Spinal cord (tissue), 10 donors: Measurements from ENCODE around the gene ZNF160. TPM values are rescaled to one million over a fixed set of nuclear protein-coding genes. Genes with fewer than 3 reads are reported as not detected.

Experiments used
- DNase-seq, 6 donors: peaks; one replicate each; pipeline versions ENCODE4 v3.0.0 to v3.0.0-alpha.2; 2013 to 2015; ENCODE audit warnings: low spot score in 6 of 6, low read depth in 4 of 6
- H3K27ac ChIP-seq: one replicate; pipeline ENCODE4 v1.5.1; 2013; ENCODE audit warnings: low read depth, low read length, control low read depth
- H3K27me3 ChIP-seq: one replicate; pipeline ENCODE4 v1.6.1; 2013; ENCODE audit warnings: low read length; ENCODE audit not compliant: control insufficient read depth, insufficient read depth
- H3K36me3 ChIP-seq: one replicate; pipeline ENCODE4 v1.6.1; 2013; ENCODE audit warnings: low read length; ENCODE audit not compliant: control insufficient read depth, insufficient read depth
- H3K4me1 ChIP-seq: one replicate; pipeline ENCODE4 v1.6.1; 2013; ENCODE audit warnings: low read length; ENCODE audit not compliant: control insufficient read depth, insufficient read depth
- H3K4me3 ChIP-seq: one replicate; pipeline ENCODE4 v1.5.1; 2013; ENCODE audit warnings: low read depth, low read length, control low read depth
- H3K9me3 ChIP-seq: one replicate; pipeline ENCODE4 v1.6.1; 2013; ENCODE audit warnings: low read length; ENCODE audit not compliant: control insufficient read depth, insufficient read depth
- WGBS: methylation state at CpG from one replicate; pipeline ENCODE4 v1.1.5; 2013; ENCODE audit warnings: missing lambda C conversion rate; ENCODE audit not compliant: insufficient coverage; 5-methylcytosine and 5-hydroxymethylcytosine counted together
- long read RNA-seq, 4 donors: transcript quantifications; one replicate each; lab custom pipeline, GENCODE V29; 2026
- polyA plus RNA-seq, 2 donors: library from polyadenylated mRNA; unstranded; fragments of 120-200 nt; gene quantifications; one replicate each; pipeline ENCODE4 v1.2.1, GENCODE V29; 2013; ENCODE audit not compliant: insufficient read length in 2 of 2
- total RNA-seq, 2 donors: library from RNA; depleted of rRNA in 1 of 2; stranded (reverse); fragments of 120-200 nt in 1 of 2; fragments of >200 nt in 1 of 2; gene quantifications; one replicate each; pipeline versions ENCODE4 v1.2.3 to v1.2.4, GENCODE V29; 2013 to 2014
- donor health status: healthy.

Gene ZNF160
- total RNA-seq (10 to 100 TPM; 42.0 to 47.4 TPM), polyA plus RNA-seq (10 to 100 TPM; 22.4 to 28.6 TPM)
- long read RNA-seq, donor 1, full-length matches to known transcripts: 5 of 5 reads
- long read RNA-seq, donor 1, partial matches to known transcripts: 0 of 5 reads
- long read RNA-seq, donor 1, other reads (novel, unspliced or antisense): 0 of 5 reads
- long read RNA-seq, donor 2, full-length matches to known transcripts: 2 of 2 reads
- long read RNA-seq, donor 2, partial matches to known transcripts: 0 of 2 reads
- long read RNA-seq, donor 2, other reads (novel, unspliced or antisense): 0 of 2 reads
- long read RNA-seq, donor 3, full-length matches to known transcripts: 8 of 8 reads
- long read RNA-seq, donor 3, partial matches to known transcripts: 0 of 8 reads
- long read RNA-seq, donor 3, other reads (novel, unspliced or antisense): 0 of 8 reads
- long read RNA-seq, donor 4, full-length matches to known transcripts: 14 of 14 reads
- long read RNA-seq, donor 4, partial matches to known transcripts: 0 of 14 reads
- long read RNA-seq, donor 4, other reads (novel, unspliced or antisense): 0 of 14 reads

DNA sequence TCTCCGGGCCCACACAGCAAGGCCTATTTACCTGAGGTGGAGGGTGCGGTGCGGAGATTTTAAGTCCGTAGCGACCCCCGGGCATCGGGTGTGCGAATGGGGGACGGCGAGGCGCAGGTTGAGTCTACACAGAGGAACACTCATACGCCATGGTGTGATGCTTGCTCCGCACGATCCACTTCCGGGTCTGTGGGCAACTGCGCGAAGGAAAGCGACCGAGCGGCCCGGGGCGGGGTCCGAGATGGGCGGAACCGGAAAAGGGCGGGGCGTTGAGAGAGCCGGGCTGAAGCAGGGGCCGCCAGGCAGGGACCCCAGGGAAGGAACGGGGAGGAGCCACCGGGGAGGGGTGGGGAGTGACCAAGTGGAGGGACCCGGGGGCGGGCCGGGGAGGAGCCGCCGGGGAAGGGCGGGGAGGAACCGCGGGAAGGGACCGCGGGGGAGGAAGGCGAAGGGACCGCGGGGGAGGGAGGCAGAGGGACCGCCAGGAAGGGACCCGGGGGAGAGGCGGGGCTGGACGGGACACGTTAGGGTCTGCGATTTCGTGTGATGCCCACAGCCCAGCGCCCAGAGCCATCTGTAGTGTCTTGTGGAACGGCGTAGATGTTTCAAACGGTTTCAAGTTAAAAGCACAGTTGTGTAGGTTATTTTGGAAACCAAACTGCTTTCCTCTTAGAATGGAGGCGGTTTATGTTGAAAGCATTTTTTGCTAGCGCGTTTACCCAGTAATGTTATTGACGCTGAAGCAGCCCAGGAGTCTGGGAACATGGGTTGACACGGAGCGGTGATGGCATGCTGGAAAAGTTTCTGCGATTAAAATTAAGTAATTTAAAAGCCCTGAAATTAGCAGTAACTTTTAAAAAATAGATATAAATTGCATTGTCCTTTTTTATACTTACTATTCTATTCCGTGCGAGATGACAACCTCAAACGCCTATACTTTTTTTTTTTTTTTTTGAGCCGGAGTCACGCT, at the start of gene ZNF160:
Gene ZNF160, minus strand, starts transcription at position 189 of the 970 bp plus-strand sequence. CDS start 17,146 bp downstream, outside the sequence.
- Histone ChIP-seq H3K36me3 (peaks cover 5% of the 10 kb centered on the region), H3K9me3 (no peaks in the 10 kb centered on the region), H3K27me3 (no peaks in the 10 kb centered on the region), H3K27ac (peak within 1 kb of the TSS; percentile 84), H3K4me1 (peaks cover 18% of the 10 kb centered on the region), H3K4me3 (peak within 1 kb of the TSS; percentile 87)
- 1% methylated on average over 56 of the region's 67 CpGs for WGBS
- peak; percentile 87 to 99 (median 96) for DNase-seq

DNA sequence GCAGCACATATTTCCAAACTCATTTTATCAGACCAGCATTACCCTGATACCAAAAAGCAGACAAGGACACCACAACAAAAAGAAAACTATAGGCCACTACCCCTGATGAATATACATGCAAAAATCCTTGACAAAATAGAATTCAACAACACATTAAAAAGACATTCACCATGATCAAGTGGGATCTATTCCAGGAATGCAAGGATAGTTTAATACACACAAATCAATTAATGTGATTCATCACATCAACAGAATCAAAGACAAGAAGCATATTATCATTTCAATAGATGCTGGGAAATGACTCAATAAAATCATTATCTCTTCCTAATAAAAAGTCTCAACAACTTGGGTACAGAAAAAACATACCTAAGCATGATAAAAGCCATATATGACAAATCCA, 44.4 kb upstream of the ZNF160 start:
- no peaks in the 10 kb centered on the region for H3K4me1 ChIP-seq
- peaks cover 21% of the 10 kb centered on the region for H3K36me3 ChIP-seq
- H3K9me3 ChIP-seq: peaks cover 5% of the 10 kb centered on the region
- no peaks in the 10 kb centered on the region for H3K27me3 ChIP-seq
- DNase-seq: no peak
- H3K4me3 ChIP-seq: no peak overlapping the region
- H3K27ac ChIP-seq: no peak overlapping the region

DNA sequence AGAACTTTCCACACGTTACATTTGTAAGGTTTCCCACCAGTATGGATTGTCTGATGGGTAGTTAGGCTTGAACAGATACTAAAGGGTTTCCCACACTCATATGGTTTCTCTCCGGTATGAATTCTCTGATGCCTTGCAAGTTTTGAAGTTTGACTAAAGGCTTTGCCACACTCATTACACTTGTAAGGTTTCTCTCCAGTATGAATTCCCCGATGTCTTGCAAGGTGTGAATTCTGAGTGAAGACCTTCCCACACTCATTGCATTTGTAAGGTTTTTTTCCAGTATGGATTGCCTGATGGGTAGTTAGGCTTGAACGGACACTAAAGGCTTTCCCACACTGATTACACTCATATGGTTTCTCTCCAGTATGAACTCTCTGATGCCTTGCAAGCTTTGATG, 37.1 kb upstream of the ZNF160 start:
- no peak for DNase-seq
- H3K27me3 ChIP-seq: no peaks in the 10 kb centered on the region
- peaks cover 5% of the 10 kb centered on the region for H3K9me3 ChIP-seq
- no CpG with 5 or more reads among the region's 4 CpGs for WGBS
- no peaks in the 10 kb centered on the region for H3K4me1 ChIP-seq
- peaks cover 9% of the 10 kb centered on the region for H3K36me3 ChIP-seq
- no peak overlapping the region for H3K27ac ChIP-seq
- no peak overlapping the region for H3K4me3 ChIP-seq

DNA sequence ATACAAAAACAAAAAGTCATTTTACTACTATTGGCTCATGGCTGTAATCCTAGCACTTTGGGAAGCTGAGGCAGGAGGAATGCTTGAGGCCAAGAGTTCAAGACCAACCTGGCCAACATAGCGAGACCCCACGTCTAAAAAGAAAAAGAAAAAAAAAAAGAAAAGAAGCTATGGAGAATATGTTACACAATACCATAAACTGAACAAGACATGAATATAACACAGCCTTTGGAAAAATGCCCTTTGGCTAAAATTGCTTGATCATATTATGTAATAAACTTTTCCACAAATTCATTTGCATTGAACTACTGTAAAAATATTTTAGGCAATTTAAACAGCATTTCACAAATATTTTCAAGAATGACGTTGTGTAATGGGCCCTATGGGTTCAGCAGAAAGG, 33.2 kb upstream of the ZNF160 start:
- Histone ChIP-seq H3K9me3 (peaks cover 3% of the 10 kb centered on the region), H3K4me1 (peaks cover 9% of the 10 kb centered on the region), H3K27me3 (no peaks in the 10 kb centered on the region), H3K27ac (no peak overlapping the region), H3K4me3 (no peak overlapping the region), H3K36me3 (peaks cover 3% of the 10 kb centered on the region)
- no peak for DNase-seq
- WGBS: no CpG with 5 or more reads among the region's 3 CpGs

DNA sequence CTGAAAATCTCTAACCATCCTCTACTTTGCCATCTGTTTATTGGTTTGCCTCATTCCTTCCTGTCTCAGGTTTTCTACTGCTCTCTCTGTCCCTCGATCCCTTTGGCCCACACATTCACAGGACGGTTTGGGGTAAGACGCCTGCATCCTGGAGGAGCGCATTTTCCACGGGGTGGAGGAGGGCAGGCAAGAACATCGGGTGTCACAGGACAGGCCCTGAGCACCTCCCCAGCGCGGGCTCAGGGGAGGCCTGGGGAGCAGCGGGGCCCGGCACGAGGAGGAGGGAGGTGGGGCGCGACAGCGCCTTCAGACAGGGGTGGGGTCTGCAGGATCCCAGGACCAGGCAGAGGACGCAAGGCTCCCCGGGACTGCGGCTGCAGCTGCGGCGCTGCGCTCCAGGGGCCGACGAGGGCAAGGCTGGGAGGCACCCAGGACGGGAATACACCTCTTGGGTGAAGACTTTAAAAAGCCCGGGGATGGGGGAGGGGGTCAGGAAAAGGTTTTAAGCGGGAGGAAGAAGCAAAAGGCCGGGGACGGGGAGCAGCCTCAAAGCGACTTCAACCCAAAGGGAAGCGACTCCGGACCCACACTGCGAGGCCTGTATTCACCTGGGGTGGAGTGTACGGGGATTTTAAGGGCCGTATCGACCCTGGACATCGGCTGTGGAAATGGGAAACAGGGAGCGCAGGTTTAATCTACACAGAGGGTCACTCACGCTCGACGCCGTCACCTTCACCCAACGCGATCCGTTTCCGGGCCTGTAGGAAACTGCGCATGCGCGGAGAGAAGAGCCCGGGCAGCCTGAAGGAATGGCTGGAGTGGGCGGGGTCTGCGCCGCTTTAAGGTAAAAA, 29.1 kb upstream of the ZNF160 start, which contains the start of gene ZNF415:
Gene ZNF415, minus strand, starts transcription at position 770 of the 851 bp plus-strand sequence. CDS start 10,234 bp downstream, outside the sequence.
- peak within 1 kb of the TSS; percentile 58 for H3K27ac ChIP-seq
- peaks cover 12% of the 10 kb centered on the region for H3K4me1 ChIP-seq
- DNase-seq: peak; percentile 64 to 97 (median 84)
- no peaks in the 10 kb centered on the region for H3K9me3 ChIP-seq
- H3K4me3 ChIP-seq: peak within 1 kb of the TSS; percentile 82
- under 1% methylated on average over 51 of the region's 51 CpGs for WGBS
- H3K27me3 ChIP-seq: no peaks in the 10 kb centered on the region
- H3K36me3 ChIP-seq: peaks cover 2% of the 10 kb centered on the region

DNA sequence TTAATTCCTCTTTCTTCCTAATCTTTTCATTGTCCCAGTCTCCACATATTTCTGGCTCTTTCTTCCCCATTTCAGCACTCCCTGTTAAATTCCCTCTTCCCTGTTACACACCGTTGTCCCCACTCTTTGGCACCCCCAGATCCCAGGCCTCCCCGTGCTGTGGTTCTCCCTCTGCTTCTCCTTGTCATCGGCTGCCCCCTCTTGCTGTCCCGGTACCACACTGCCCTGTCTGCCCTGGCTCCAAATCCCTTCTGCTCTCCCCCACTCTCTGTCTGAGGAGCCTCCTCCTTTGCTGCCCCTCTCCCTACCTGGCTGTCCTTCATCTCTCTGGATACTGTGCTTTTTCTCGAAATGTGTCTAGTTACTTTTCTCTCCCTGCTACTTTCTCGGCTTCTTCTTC, 28.5 kb upstream of the ZNF160 start:
- no peaks in the 10 kb centered on the region for H3K27me3 ChIP-seq
- peak overlapping the region; percentile 82 for H3K4me3 ChIP-seq
- no peak overlapping the region for H3K27ac ChIP-seq
- peaks cover 2% of the 10 kb centered on the region for H3K36me3 ChIP-seq
- no peaks in the 10 kb centered on the region for H3K9me3 ChIP-seq
- 39% methylated on average over 6 of the region's 6 CpGs for WGBS
- no peak for DNase-seq
- H3K4me1 ChIP-seq: peaks cover 12% of the 10 kb centered on the region

DNA sequence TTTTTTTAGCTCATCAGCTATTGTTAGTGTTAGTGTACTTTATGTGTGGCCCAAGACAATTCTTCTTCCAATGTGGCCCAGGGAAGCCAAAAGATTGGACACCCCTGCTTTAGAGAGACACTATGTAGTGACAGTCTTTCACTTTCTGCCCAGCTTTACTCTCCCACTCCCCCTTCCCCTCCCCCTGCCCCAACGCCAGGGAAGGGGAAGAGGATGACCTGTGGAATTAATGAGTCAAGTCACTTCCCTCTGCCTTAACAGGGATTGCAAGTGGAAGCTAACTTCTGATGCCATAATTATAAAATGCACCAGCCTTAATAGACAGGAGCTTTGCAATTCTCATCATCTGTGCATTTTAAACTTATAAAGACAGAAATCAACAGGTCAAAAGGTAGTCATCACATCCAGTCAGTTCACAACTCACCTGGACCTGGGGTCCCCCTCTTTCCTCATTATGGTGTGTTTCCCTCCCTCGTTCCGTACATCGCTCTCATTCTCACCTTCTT, 27.9 kb upstream of the ZNF160 start:
- Histone ChIP-seq H3K27ac (no peak overlapping the region), H3K4me3 (no peak overlapping the region), H3K27me3 (no peaks in the 10 kb centered on the region), H3K9me3 (no peaks in the 10 kb centered on the region), H3K36me3 (peaks cover 2% of the 10 kb centered on the region), H3K4me1 (peaks cover 12% of the 10 kb centered on the region)
- 88% methylated on average over 3 of the region's 4 CpGs for WGBS
- DNase-seq: no peak

DNA sequence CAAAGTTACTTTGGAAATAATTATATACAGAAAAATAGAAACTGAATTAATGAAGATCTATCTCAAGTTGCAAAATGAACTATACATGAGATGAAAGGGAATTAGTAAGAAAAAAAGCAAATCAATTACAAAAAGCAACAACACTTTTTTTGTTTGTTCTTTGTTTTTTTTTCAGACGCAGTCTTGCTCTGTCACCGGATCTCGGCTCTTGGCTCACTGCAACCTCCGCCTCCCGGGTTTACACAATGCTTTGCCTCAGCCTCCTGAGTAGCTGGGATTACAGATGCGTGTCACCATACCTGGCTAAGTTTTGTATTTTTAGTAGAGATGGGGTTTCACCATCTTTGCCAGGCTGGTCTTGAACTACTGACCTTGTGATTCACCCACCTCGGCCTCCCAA, 27.3 kb upstream of the ZNF160 start:
- Histone ChIP-seq H3K4me1 (peaks cover 12% of the 10 kb centered on the region), H3K9me3 (no peaks in the 10 kb centered on the region), H3K36me3 (peaks cover 2% of the 10 kb centered on the region), H3K27me3 (no peaks in the 10 kb centered on the region), H3K27ac (no peak overlapping the region), H3K4me3 (no peak overlapping the region)
- 91% methylated on average over 3 of the region's 7 CpGs for WGBS
- no peak for DNase-seq
